CD4-positive, alpha-beta T cell treated with Interleukin-10 for 1 hour (primary cell): ENCODE data around the gene DENND5B.
"Not testable (repeated sequence)": the region's sequence is repeated elsewhere in the genome, so short reads cannot be mapped to it uniquely, and the experiment has no call there.

Experiments
- DNase-seq: peaks from one replicate; pipeline ENCODE4 v3.0.0-alpha.2; 2020

The DENND5B gene

DNA sequence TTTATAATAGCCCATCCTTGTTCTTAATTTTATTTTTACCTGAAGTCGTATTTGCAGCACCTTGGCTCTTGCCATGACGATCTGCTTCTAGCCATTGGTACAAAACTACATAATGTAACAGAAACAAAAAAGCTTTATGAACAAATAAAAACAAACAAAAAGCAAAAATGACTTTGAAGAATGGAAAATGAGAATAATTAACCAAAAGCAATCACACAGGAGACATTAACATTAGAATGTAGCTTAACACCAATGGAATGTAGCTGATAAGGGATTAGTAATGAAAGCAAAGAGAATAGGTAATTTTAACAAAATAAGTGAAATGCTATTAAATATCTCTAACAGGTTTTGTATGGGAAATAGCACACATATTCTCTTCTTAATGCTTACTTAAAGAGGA, 91.4 kb downstream of the DENND5B start:
- DNase-seq: no peak

DNA sequence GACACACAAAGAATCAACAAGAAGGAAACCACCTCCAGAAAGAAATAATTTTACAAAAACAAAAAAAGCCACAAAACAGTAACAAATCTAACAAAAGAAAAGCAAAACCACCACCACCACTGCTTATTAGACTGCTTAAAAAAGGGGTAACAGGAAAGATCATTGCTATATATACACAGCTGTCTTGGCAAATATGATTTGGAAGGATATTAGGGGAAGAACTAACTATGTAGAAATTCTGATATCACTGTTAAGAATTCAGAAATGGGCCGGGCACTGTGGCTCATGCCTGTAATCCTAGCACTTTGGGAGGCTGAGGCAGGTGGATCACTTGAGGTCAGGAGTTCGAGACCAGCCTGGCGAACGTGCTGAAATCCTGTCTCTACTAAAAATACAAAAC, 92.5 kb downstream of the DENND5B start:
- no peak for DNase-seq

GRCh38 chr12:31496257-31496656, 94.7 kb downstream of the DENND5B start:
- DNase-seq: no peak

- DNase-seq: no peak
Measured at GRCh38 chr12:31494455-31494854, 96.5 kb downstream of the DENND5B start.

- DNase-seq: no peak
Measured at GRCh38 chr12:31492599-31493196, 98.2 kb downstream of the DENND5B start.

GRCh38 chr12:31491841-31492598, 98.9 kb downstream of the DENND5B start:
- DNase-seq: no peak

DNA sequence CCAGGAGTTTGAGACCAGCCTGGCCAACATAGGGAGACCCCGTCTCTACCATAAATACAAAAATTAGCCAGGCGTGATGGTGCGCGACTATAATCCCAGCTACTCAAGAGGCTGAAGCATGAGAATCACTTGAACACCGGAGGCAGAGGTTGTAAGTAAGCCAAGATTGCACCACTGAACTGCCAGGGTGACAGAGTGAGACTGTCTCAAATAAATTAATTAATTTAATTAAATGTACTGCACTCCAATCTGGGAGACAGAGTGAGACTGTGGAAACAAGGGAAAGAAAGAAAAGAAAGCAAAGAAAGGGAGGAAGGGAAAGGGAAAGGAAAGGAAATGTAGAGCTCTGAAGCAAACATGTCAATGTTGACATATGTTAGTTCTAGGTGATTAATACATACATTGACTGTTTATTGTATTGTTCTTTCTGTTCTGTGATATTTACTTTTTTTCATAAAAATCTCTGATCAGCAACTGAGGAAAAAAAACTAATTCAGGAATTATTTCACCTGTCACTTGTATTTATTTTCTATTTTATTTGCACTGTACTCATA, 99.6 kb downstream of the DENND5B start:
- no peak for DNase-seq

GRCh38 chr12:31488737-31489338, 102.1 kb downstream of the DENND5B start:
- DNase-seq: no peak

DNA sequence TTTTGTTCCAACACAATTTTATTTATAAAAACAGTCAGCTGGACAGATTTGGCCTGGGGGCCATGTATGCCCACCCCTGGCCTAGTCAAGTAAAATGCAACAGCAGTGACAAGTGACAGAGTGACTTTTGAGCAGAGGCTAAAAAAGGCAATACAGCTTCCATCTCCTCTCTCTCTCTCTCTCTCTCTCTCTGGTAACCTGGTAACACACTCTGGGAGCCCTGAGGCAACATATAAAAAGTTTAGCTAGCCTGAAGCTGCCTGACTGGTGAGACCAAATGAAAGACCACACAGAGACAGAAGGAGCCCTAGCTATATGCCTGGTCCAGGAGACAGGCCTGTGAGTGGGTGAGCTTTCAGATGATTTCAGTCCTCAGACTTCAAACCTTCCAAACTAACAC, 105.4 kb downstream of the DENND5B start:
- DNase-seq: no peak

DNA sequence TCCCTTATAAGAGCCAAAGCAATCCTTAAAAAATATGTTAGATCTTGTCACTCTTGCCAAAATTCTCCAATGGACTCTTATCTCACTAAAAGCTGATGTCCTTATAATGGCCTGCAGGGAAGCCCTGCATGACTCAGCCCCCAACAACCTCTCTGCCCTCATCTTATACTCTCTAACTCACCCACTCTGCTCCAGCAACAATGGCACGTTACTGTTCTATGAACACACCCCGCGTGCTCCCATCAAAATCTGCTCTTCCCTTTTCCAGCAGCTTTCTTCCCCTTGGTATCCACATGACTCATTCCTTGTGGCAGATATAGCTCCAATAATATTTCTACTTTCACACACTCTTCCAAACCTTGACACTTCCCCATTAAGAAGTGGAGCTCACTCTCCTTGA, 108.1 kb downstream of the DENND5B start:
- no peak for DNase-seq

DNA sequence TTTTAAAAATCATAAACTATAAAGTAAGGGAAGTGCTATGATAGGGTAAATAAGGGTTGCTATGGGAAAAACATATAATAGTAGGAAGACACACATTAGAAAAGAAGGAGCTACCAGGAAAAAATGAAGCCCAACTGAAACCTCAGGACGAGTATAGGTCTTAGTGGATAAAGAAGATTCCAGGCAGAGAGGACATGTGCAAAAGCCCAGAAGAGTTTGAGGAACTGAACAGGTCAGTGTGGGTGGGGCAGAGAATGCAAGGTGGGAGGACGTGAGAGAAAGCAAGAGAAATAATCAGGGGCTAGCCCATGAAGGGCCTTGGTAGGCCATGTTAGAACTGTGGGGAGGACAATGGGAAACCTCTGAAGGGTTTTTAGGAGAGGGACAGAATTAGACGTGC, 109.5 kb downstream of the DENND5B start:
- DNase-seq: no peak

DNA sequence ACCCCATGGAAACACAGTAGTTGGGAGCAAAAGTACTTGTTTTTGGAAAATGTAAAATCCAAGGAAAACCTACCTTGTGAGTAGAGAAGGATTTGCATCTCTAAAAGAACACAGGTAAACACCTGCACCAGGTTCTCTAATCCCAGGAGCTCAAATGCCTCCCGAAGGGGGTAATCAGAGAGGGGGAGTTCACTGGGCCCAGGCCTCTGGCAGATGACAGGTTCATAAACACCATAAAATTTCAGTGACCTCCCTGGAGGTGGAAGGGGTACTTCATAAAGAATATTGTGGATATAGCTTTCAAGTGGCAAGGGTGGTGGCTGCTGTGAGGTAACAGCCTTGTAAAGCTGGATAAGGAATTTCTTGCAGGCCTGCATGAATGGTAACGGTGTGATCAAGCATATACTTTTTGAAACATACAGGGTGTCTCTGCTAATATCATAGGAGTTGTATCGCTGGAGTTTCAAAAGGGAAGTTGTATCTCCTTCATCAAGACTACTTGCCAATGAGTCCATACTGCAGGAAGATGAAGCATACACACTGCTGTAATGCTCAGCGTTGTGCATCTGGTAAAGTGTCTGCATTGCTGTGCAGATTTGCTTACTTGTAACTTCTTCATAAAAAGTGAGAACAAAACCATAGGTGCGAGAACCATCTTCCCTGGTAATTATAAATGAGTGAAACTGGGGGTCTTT, 111.3 kb downstream of the DENND5B start:
- no peak for DNase-seq

DNA sequence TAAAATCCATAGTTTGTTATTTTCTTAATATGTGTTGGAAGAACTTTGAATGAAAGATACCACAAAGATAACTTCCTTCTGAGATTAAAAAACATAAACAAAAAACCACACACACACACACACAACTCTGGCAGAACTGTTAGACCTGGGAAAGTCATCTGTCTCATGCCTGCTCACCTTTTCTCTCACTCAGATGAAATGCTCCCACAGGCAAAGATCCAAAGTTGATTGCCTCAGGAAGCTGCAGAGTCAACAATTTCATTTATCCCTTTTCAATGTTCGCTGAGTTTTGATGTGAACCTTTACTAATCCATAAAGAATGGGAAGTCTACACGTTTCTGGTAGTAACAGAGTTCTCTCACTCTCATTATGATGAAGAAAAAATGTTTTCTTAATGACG, 112.0 kb downstream of the DENND5B start:
- DNase-seq: no peak

DNA sequence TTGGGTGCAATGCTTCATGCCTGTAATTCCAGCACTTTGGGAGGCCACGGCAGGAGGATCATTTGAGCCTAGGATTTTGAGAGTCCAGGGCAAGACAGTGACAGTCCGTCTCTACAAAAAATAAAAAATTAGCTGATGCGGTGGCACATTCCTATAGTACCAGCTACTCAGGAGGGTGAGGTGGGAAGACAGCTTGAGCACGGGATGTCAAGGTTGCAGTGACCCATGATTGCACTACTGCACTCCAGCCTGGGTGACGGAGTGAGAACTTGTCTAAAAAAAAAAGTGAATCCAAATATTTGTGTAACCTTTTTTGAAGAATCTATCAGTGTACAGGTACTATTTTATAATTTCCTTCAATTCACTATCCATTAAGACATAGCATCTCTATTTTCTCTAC, 112.5 kb downstream of the DENND5B start:
- DNase-seq: no peak

DNA sequence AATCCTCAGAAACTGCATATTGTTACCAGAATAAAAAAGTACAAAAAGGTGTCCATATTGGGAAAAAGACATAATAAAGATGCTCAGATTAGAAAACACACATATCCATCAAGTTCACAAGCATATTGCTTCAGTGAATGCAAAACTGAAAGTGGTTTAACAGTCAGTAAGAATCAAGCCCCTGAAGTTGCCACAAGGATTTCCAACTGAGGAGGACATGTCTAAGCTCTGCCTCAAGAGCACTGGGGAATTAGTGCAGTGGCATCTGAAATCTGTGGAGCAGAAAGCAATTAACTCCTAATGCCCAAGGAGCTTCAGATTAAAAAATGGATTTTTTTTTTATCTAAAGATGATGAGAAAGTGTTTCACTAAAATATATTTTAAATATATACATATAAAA, 113.2 kb downstream of the DENND5B start:
- DNase-seq: no peak

DNA sequence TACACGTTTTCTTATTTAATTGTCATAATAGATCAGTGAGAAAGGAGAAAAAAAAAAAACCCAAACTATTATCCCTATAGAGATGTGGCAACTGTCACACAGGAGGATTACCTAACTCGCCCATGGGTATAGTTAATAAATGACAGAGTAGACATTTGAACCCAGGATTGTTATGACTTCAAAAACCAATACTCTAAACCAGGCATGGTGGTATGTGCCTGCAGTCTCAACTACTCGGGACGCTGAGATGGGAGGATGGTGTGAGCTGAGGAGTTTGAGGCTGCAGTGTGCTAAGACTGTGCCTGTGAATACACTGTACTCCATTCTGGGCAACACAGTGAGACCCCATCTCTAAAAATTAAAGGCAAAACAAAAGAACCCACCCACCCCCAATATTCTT, 114.5 kb downstream of the DENND5B start:
- no peak for DNase-seq

- not testable (repeated sequence) for DNase-seq
Measured at GRCh38 chr12:31475610-31476009, 115.3 kb downstream of the DENND5B start.

GRCh38 chr12:31474751-31475150, 116.2 kb downstream of the DENND5B start:
- no peak for DNase-seq

GRCh38 chr12:31471823-31472222, 119.1 kb downstream of the DENND5B start:
- DNase-seq: no peak

- DNase-seq: no peak
Measured at GRCh38 chr12:31471051-31471450, 119.9 kb downstream of the DENND5B start.

DNA sequence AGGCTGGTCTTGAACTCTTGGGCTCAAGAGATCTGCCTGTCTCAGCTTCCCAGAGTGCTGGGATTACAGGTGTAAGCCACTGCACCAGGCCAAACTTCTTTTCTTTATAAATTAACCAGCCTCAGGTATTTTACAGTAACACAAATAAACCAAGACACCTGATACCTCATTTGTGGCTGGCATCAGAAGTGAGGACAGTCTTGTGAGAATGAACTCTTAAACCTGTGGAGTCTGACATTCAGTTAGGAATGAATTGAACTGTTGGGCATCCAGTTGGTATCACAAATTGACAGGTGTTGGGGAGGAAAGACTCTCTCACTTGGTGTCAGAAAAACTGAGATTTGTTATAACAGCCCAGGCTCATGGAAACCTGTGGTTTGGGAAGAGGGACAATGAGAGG, 120.5 kb downstream of the DENND5B start:
- no peak for DNase-seq

DNA sequence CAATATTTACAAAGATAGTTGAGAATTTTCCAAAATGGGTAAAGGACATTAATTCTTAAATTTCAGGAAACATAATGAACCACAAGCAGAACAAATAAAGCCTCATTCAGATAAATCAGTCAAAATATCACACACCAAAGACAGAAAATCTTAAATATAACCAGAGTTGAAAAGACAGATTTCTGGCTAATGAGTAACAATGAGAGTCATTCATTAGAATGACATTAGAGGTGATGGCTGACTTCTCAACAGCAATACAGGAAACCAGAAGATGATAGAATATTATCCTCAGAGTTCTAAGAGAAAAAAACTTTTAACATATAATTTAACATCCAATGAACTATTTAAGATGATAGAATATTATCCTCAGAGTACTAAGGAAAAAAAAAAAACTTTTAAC, 124.2 kb downstream of the DENND5B start:
- no peak for DNase-seq

DNA sequence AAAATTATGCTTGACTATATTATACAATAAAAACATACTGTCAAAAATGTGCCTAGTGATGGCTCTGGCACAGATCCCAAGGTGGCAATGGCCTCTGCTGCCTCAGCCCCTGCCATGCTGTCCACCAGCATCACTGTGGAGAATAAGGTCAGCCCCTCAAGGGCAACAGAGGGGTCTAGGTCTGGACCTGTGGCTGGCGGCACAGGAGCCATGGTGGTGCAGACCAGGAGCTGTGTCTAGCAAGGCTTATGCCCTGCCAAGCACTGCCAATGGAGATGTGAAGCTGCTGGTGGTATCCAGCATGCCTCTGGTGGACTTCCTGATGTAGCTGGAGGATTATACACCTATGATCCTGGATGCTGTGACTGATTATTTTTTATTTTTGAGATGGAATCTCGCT, 125.9 kb downstream of the DENND5B start:
- DNase-seq: no peak

DNA sequence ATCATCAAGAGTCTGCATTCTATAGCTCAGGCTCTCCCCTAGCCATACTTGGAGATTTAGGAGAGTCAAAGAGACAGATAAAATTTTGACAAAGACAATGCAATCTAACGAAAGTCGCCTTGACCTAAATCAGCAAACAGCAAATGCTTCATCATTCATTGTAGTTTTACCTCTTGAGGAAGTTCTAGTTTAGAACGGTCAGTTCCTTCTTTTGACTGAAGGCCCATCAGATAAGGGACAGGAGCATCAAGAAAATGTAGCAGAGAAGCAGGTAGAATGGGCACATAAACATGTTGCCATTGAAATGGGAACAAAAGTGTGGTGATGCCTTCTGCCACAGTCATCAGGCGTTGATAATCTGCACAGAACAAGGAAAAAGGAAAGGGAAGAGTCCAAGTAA, 130.9 kb downstream of the DENND5B start:
- no peak for DNase-seq
